Calu3 (cell line): ENCODE measurements around the gene ENDOU. TPM values are rescaled to one million over a fixed set of nuclear protein-coding genes. Genes with fewer than 3 reads are reported as not detected.

Experiments used
- BruUV-seq: library from RNA; stranded (reverse); fragments of 400-500 nt; replicated peaks from 2 replicates; lab custom pipeline; 2021; lab: Mats Ljungman, UMichigan
- CTCF ChIA-PET: fragments of 300-600 bp; sonication (Branson Sonifier 250); formaldehyde crosslinking; loops from one replicate; lab custom pipeline; 2022; ENCODE audit warnings: antibody characterized with exemption; lab: Charles Lee
- DNase-seq: peaks from one replicate; pipeline ENCODE4 v3.0.0; 2022
- H3K27ac Mint-ChIP-seq: one replicate; pipeline ENCODE4 v1.8.0; 2022; ENCODE audit warnings: mixed read lengths; ENCODE audit not compliant: unreplicated experiment
- H3K27me3 Mint-ChIP-seq: one replicate; pipeline ENCODE4 v1.8.0; 2022; ENCODE audit warnings: mixed read lengths; ENCODE audit not compliant: unreplicated experiment
- H3K36me3 Mint-ChIP-seq: one replicate; pipeline ENCODE4 v1.8.0; 2022; ENCODE audit warnings: mild to moderate bottlenecking, moderate library complexity, mixed read lengths; ENCODE audit not compliant: insufficient read depth, unreplicated experiment
- H3K4me1 Mint-ChIP-seq: one replicate; pipeline ENCODE4 v1.8.0; 2022; ENCODE audit warnings: mild to moderate bottlenecking, low read depth, mixed read lengths; ENCODE audit not compliant: unreplicated experiment
- H3K4me3 Mint-ChIP-seq: one replicate; pipeline ENCODE4 v1.8.0; 2022; ENCODE audit warnings: mild to moderate bottlenecking, low read depth, moderate library complexity, mixed read lengths; ENCODE audit not compliant: unreplicated experiment
- H3K9me3 Mint-ChIP-seq: one replicate; pipeline ENCODE4 v1.8.0; 2022; ENCODE audit warnings: low read depth, mixed read lengths; ENCODE audit not compliant: unreplicated experiment
- CTCF ChIP-seq: fragments of 200-600 bp; IDR thresholded peaks from one replicate; pipeline ENCODE4 v1.8.0; 2022; ENCODE audit warnings: antibody characterized with exemption; ENCODE audit not compliant: unreplicated experiment
- intact Hi-C: fragments of 100-400 bp; cut with micrococcal nuclease; formaldehyde crosslinking; loops from one replicate; pipeline ENCODE4 v1.10.0; 2022; ENCODE audit not compliant: unreplicated experiment
- total RNA-seq: library from RNA; stranded (reverse); gene quantifications from 2 replicates; pipeline ENCODE4 v1.2.3, GENCODE V29; 2022

Gene ENDOU
- total RNA-seq, 1 experiment from 2014 or later: not detected

DNA sequence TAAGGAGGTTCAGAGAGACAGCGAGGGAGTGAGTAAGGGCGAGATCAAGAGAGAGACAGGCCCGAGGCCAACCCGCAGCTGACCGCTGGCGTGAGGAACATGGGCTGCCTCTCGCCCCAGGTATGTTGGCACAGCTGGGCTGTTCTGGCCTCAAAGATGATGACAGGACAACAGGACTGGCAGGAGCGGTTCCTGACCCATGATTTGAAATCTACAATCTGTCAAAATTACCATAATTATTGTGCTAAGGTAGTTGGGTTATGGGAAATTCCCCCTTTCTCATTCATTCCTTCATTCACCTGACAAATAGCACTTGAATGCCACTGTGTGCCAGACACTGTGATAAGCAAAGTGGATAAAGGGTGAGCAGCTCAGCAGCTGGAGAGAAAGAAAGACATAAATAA lies 5.1 kb upstream of the ENDOU start:
- TF ChIP-seq CTCF: no peak
- H3K4me1 Mint-ChIP-seq: no peaks in the 10 kb centered on the region
- no peak for DNase-seq
- no peaks in the 10 kb centered on the region for H3K9me3 Mint-ChIP-seq
- peaks cover 13% of the 10 kb centered on the region for H3K27me3 Mint-ChIP-seq
- CTCF ChIA-PET: no interaction called here
- BruUV-seq: no TSS peak
- no peak overlapping the region for H3K27ac Mint-ChIP-seq
- intact Hi-C loops: no loop called here
- no peak overlapping the region for H3K4me3 Mint-ChIP-seq
- H3K36me3 Mint-ChIP-seq: no peaks in the 10 kb centered on the region

DNA sequence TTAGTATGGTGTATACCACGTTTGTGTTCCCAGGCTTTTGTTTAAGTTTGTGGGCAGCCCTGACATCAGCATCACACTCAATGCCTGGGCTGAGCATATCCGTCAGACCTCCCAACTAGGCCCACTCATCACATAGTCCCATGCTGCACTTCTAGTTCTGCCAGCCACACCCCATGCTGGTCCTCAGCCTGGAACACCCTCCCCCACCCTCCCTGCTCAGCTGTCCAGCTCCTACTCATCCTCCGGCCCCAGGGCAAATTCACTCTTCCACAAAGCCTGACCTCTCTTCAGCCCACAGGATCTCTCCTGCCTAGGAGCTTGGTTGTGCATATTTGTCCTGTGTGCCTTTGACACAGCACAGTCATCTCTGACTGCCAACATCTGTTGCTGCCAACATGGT lies 3.9 kb upstream of the ENDOU start:
- H3K4me1 Mint-ChIP-seq: no peaks in the 10 kb centered on the region
- CTCF ChIA-PET: no interaction called here
- DNase-seq: no peak
- BruUV-seq: no TSS peak
- H3K36me3 Mint-ChIP-seq: no peaks in the 10 kb centered on the region
- intact Hi-C loops: no loop called here
- H3K27me3 Mint-ChIP-seq: peaks cover 13% of the 10 kb centered on the region
- H3K9me3 Mint-ChIP-seq: no peaks in the 10 kb centered on the region
- no peak for TF ChIP-seq CTCF
- H3K4me3 Mint-ChIP-seq: no peak overlapping the region
- H3K27ac Mint-ChIP-seq: no peak overlapping the region

- CTCF ChIA-PET: interaction anchor here (0.8 kb wide), 1 partner anchor 20 kb away, joined by 3 read pairs; the partner anchor contains the start of gene RPAP3
- TF ChIP-seq CTCF: no peak
- no peak overlapping the region for H3K4me3 Mint-ChIP-seq
- peaks cover 13% of the 10 kb centered on the region for H3K4me1 Mint-ChIP-seq
- BruUV-seq: no TSS peak
- no peak overlapping the region for H3K27ac Mint-ChIP-seq
- no peak for DNase-seq
- H3K36me3 Mint-ChIP-seq: no peaks in the 10 kb centered on the region
- peaks cover 13% of the 10 kb centered on the region for H3K27me3 Mint-ChIP-seq
- H3K9me3 Mint-ChIP-seq: no peaks in the 10 kb centered on the region
- intact Hi-C loops: no loop called here
Measured at GRCh38 chr12:47725893-47726292, 603 bp upstream of the ENDOU start.

GRCh38 chr12:47722941-47723631 lies 2.2 kb downstream of the ENDOU start:
- no peak for TF ChIP-seq CTCF
- no peak for DNase-seq
- no TSS peak for BruUV-seq
- Mint-ChIP-seq H3K27me3 (peaks cover 4% of the 10 kb centered on the region), H3K4me3 (no peak overlapping the region), H3K9me3 (no peaks in the 10 kb centered on the region), H3K4me1 (peaks cover 13% of the 10 kb centered on the region), H3K36me3 (no peaks in the 10 kb centered on the region), H3K27ac (no peak overlapping the region)
- CTCF ChIA-PET: no interaction called here
- intact Hi-C loops: no loop called here
